ENCODE data around the gene MTARC1.

The MTARC1 gene

DNA sequence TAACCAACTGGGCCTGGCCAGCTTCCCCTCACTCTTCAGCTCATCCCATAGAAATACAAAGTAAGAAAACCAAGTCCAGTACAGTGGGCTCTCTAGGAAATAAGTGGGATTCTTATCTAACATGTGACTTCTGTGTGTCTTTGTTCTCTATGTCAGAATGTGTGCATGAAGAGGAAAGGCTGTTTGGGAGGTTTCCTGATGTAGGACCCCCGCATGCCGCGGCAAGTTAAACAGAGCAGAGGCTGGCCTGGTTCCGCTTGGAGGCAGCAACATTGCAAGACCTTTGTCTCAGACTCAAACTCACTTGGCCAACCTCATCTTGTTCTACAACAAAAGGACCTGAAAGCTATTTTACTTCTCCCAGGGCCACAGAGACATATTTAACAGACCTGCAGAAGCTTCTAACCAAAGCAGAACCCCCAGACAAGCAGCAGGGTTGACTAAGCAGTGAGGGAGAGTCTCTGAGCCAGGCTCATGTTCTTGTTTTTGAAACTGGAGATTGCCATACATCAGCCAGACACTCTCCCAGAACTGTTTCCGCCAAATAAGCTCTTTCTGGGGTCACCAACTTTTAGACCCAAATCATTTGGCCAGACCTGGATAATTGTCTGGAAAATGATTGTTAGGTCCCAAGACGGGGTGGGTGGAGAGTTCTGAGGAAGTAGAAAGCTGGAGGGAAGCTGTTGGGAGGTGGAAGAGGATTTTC lies 32.3 kb upstream of the MTARC1 start:
- Histone ChIP-seq H3K23ac (ENCODE audit: low read length) (no peak overlapping the region), H2BK15ac (replicated peaks; ENCODE audit: low read depth) (no peak overlapping the region), H3K9ac (ENCODE audit: low read length) (no peak overlapping the region), H3K79me2 (ENCODE audit: control insufficient read depth, insufficient read depth, low read length) (no peaks in the 10 kb centered on the region), H2AK5ac (ENCODE audit: low read length) (no peak overlapping the region), H3K4ac (ENCODE audit: low read depth, low read length) (no peak overlapping the region), H3K36me3 (ENCODE audit: control insufficient read depth, insufficient read depth, low read length) (no peaks in the 10 kb centered on the region), H3K27me3 (ENCODE audit: insufficient read depth, low read length, poor library complexity) (no peaks in the 10 kb centered on the region), H3K27ac (ENCODE audit: low read depth, low read length) (no peak overlapping the region), H3K18ac (ENCODE audit: low read length) (no peak overlapping the region), H4K5ac (ENCODE audit: low read length) (no peak overlapping the region), H4K8ac (ENCODE audit: low read depth, low read length) (no peak overlapping the region), H2BK5ac (ENCODE audit: low read length) (no peak overlapping the region), H3K79me1 (ENCODE audit: low read length) (no peaks in the 10 kb centered on the region), H3K4me2 (ENCODE audit: low read length) (no peak overlapping the region), H3K4me3 (ENCODE audit: low read length) (no peak overlapping the region), H3K4me1 (ENCODE audit: control insufficient read depth, low read depth, low read length) (peaks cover 10% of the 10 kb centered on the region), H3K56ac (ENCODE audit: low read length) (no peak overlapping the region), H2BK120ac (ENCODE audit: low read depth, low read length) (no peak overlapping the region)
- DNase-seq, result no peak
- WGBS (ENCODE audit: extremely low coverage, insufficient coverage, low lambda C conversion rate), result no CpG with 5 or more reads among the region's 6 CpGs

DNA sequence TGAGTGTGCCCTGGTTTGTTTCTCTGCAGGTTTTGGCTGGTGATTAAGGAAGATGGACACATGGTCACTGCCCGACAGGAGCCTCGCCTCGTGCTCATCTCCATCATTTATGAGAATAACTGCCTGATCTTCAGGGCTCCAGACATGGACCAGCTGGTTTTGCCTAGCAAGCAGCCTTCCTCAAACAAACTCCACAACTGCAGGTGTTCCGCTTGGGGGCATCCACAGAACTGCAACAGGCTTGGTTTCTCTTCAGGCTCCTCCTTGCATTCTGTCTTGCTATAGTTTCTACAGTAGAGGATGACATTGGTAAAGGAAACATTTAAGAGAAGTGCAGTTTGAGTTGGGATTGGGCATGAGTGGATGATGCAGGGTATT lies 31.8 kb upstream of the MTARC1 start:
- no peak overlapping the region for H2AK5ac ChIP-seq (ENCODE audit: low read length)
- H2BK120ac ChIP-seq (ENCODE audit: low read depth, low read length), result no peak overlapping the region
- no peaks in the 10 kb centered on the region for H3K79me2 ChIP-seq (ENCODE audit: control insufficient read depth, insufficient read depth, low read length)
- H3K27me3 ChIP-seq (ENCODE audit: insufficient read depth, low read length, poor library complexity), result no peaks in the 10 kb centered on the region
- no peak overlapping the region for H4K8ac ChIP-seq (ENCODE audit: low read depth, low read length)
- H3K79me1 ChIP-seq (ENCODE audit: low read length), result no peaks in the 10 kb centered on the region
- H2BK15ac ChIP-seq (replicated peaks; ENCODE audit: low read depth), result no peak overlapping the region
- peaks cover 10% of the 10 kb centered on the region for H3K4me1 ChIP-seq (ENCODE audit: control insufficient read depth, low read depth, low read length)
- H3K4me2 ChIP-seq (ENCODE audit: low read length), result no peak overlapping the region
- no peak overlapping the region for H3K18ac ChIP-seq (ENCODE audit: low read length)
- H3K4ac ChIP-seq (ENCODE audit: low read depth, low read length), result no peak overlapping the region
- no peak overlapping the region for H3K4me3 ChIP-seq (ENCODE audit: low read length)
- no peak for DNase-seq
- no peak overlapping the region for H2BK5ac ChIP-seq (ENCODE audit: low read length)
- WGBS (ENCODE audit: extremely low coverage, insufficient coverage, low lambda C conversion rate), result no CpG with 5 or more reads among the region's 4 CpGs
- no peaks in the 10 kb centered on the region for H3K36me3 ChIP-seq (ENCODE audit: control insufficient read depth, insufficient read depth, low read length)
- H3K9ac ChIP-seq (ENCODE audit: low read length), result no peak overlapping the region
- H3K56ac ChIP-seq (ENCODE audit: low read length), result no peak overlapping the region
- no peak overlapping the region for H3K23ac ChIP-seq (ENCODE audit: low read length)
- no peak overlapping the region for H3K27ac ChIP-seq (ENCODE audit: low read depth, low read length)
- H4K5ac ChIP-seq (ENCODE audit: low read length), result no peak overlapping the region

DNA sequence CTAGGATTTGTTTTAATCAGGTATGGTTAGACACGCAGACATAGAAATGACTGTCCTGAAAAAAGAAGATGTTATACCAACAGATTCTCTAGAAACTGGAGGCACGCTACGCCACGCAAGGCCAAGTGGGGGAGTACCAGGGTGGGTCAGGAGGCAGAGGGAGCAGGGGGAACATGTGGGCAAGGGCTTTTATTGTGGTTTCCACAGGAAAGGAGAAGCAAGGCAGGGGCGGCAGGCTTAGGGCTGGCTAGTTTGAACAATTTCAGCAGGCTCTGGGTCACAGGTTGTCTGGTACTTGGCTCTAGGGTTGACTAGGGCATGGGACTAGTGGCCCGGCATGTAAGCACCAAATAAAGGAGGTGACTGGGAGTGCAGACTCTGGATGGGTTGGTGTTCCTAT lies 31.4 kb upstream of the MTARC1 start:
- H2BK5ac ChIP-seq (ENCODE audit: low read length), result no peak overlapping the region
- H3K27me3 ChIP-seq (ENCODE audit: insufficient read depth, low read length, poor library complexity), result no peaks in the 10 kb centered on the region
- H3K4me1 ChIP-seq (ENCODE audit: control insufficient read depth, low read depth, low read length), result peaks cover 7% of the 10 kb centered on the region
- H3K9ac ChIP-seq (ENCODE audit: low read length), result no peak overlapping the region
- H2AK5ac ChIP-seq (ENCODE audit: low read length), result no peak overlapping the region
- H3K79me1 ChIP-seq (ENCODE audit: low read length), result no peaks in the 10 kb centered on the region
- no peak for DNase-seq
- no CpG with 5 or more reads among the region's 6 CpGs for WGBS (ENCODE audit: extremely low coverage, insufficient coverage, low lambda C conversion rate)
- no peak overlapping the region for H2BK15ac ChIP-seq (replicated peaks; ENCODE audit: low read depth)
- H3K56ac ChIP-seq (ENCODE audit: low read length), result no peak overlapping the region
- no peak overlapping the region for H2BK120ac ChIP-seq (ENCODE audit: low read depth, low read length)
- no peak overlapping the region for H4K8ac ChIP-seq (ENCODE audit: low read depth, low read length)
- no peak overlapping the region for H3K27ac ChIP-seq (ENCODE audit: low read depth, low read length)
- no peak overlapping the region for H3K18ac ChIP-seq (ENCODE audit: low read length)
- H3K79me2 ChIP-seq (ENCODE audit: control insufficient read depth, insufficient read depth, low read length), result no peaks in the 10 kb centered on the region
- H3K4me2 ChIP-seq (ENCODE audit: low read length), result no peak overlapping the region
- H3K36me3 ChIP-seq (ENCODE audit: control insufficient read depth, insufficient read depth, low read length), result no peaks in the 10 kb centered on the region
- no peak overlapping the region for H3K4me3 ChIP-seq (ENCODE audit: low read length)
- no peak overlapping the region for H3K23ac ChIP-seq (ENCODE audit: low read length)
- H4K5ac ChIP-seq (ENCODE audit: low read length), result no peak overlapping the region
- H3K4ac ChIP-seq (ENCODE audit: low read depth, low read length), result no peak overlapping the region

DNA sequence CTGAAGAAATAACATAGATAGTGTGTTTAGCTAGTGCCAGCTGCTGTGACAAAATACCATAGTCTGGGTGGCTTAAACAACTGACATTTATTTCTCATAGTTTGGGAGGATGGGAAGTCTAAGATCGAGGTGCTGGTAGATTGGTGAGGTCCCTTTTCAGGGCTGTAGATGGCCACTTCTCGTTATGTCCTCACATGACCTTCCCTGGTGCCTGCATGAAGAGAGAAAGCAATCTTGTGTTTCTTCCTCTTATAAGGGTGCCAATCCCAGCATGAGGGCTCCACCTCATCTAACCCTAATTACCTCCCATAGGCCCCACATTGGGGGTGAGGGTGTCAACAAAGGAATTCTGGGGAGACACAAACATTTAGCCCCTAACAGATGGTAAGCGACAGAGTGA lies 29.3 kb upstream of the MTARC1 start:
- H3K18ac ChIP-seq (ENCODE audit: low read length), result no peak overlapping the region
- H2BK120ac ChIP-seq (ENCODE audit: low read depth, low read length), result no peak overlapping the region
- no peak overlapping the region for H2BK15ac ChIP-seq (replicated peaks; ENCODE audit: low read depth)
- WGBS (ENCODE audit: extremely low coverage, insufficient coverage, low lambda C conversion rate), result no CpG with 5 or more reads among the region's 3 CpGs
- H4K5ac ChIP-seq (ENCODE audit: low read length), result no peak overlapping the region
- no peaks in the 10 kb centered on the region for H3K36me3 ChIP-seq (ENCODE audit: control insufficient read depth, insufficient read depth, low read length)
- H3K27ac ChIP-seq (ENCODE audit: low read depth, low read length), result no peak overlapping the region
- H3K23ac ChIP-seq (ENCODE audit: low read length), result no peak overlapping the region
- H3K4me1 ChIP-seq (ENCODE audit: control insufficient read depth, low read depth, low read length), result no peaks in the 10 kb centered on the region
- H3K27me3 ChIP-seq (ENCODE audit: insufficient read depth, low read length, poor library complexity), result no peaks in the 10 kb centered on the region
- no peak overlapping the region for H3K4me3 ChIP-seq (ENCODE audit: low read length)
- H3K9ac ChIP-seq (ENCODE audit: low read length), result no peak overlapping the region
- H3K56ac ChIP-seq (ENCODE audit: low read length), result no peak overlapping the region
- DNase-seq, result no peak
- H3K79me2 ChIP-seq (ENCODE audit: control insufficient read depth, insufficient read depth, low read length), result no peaks in the 10 kb centered on the region
- no peak overlapping the region for H2BK5ac ChIP-seq (ENCODE audit: low read length)
- H3K4ac ChIP-seq (ENCODE audit: low read depth, low read length), result no peak overlapping the region
- no peak overlapping the region for H4K8ac ChIP-seq (ENCODE audit: low read depth, low read length)
- no peaks in the 10 kb centered on the region for H3K79me1 ChIP-seq (ENCODE audit: low read length)
- no peak overlapping the region for H2AK5ac ChIP-seq (ENCODE audit: low read length)
- H3K4me2 ChIP-seq (ENCODE audit: low read length), result no peak overlapping the region

DNA sequence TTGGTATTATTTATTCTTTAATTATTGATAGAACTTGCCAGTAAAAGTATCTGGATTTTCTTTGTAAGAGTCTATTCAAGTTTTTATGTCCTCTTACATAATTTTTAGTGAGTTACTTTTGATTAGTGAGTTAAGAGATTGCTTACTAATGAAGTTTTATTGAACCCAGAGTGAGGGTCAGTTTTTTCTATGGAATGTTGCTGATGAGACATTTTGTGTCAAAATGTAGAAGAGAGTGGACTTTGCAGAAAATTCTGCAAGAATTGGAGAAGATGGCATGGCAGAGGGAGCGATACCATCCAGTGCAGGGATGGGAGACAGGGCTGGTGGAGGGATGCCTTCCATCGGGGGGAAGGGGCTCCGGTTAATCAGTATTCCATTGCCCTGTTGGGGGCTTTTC lies 27.6 kb upstream of the MTARC1 start:
- Histone ChIP-seq H3K4me2 (ENCODE audit: low read length) (no peak overlapping the region), H3K79me2 (ENCODE audit: control insufficient read depth, insufficient read depth, low read length) (no peaks in the 10 kb centered on the region), H3K56ac (ENCODE audit: low read length) (no peak overlapping the region), H4K5ac (ENCODE audit: low read length) (no peak overlapping the region), H3K4me1 (ENCODE audit: control insufficient read depth, low read depth, low read length) (no peaks in the 10 kb centered on the region), H3K36me3 (ENCODE audit: control insufficient read depth, insufficient read depth, low read length) (no peaks in the 10 kb centered on the region), H2BK120ac (ENCODE audit: low read depth, low read length) (no peak overlapping the region), H3K23ac (ENCODE audit: low read length) (no peak overlapping the region), H2BK5ac (ENCODE audit: low read length) (no peak overlapping the region), H2AK5ac (ENCODE audit: low read length) (no peak overlapping the region), H3K27me3 (ENCODE audit: insufficient read depth, low read length, poor library complexity) (no peaks in the 10 kb centered on the region), H3K4me3 (ENCODE audit: low read length) (no peak overlapping the region), H3K79me1 (ENCODE audit: low read length) (no peaks in the 10 kb centered on the region), H3K4ac (ENCODE audit: low read depth, low read length) (no peak overlapping the region), H3K18ac (ENCODE audit: low read length) (no peak overlapping the region), H3K27ac (ENCODE audit: low read depth, low read length) (no peak overlapping the region), H2BK15ac (replicated peaks; ENCODE audit: low read depth) (no peak overlapping the region), H3K9ac (ENCODE audit: low read length) (no peak overlapping the region), H4K8ac (ENCODE audit: low read depth, low read length) (no peak overlapping the region)
- WGBS (ENCODE audit: extremely low coverage, insufficient coverage, low lambda C conversion rate), result no CpG with 5 or more reads among the region's 3 CpGs
- DNase-seq, result no peak
